ENCODE measurements around the gene WNT5B.

GRCh38 chr12:1593174-1594005, 35.6 kb upstream of the WNT5B start:
- TF ChIP-seq CTCF (IDR thresholded peaks at IDR 0.05), result no peak
- no peak for TF ChIP-seq POLR2A (IDR thresholded peaks at IDR 0.05)

Measured in heart left ventricle (tissue), 13 donors.